HG02623 (cell line): ENCODE results near the gene NLGN1.

ENCODE experiments used
- ATAC-seq: cut with Tn5 transposase; IDR thresholded peaks from one replicate; pipeline ENCODE4 v1.9.1; 2021; ENCODE audit warnings: moderate library complexity; ENCODE audit not compliant: unreplicated experiment

The NLGN1 gene

DNA sequence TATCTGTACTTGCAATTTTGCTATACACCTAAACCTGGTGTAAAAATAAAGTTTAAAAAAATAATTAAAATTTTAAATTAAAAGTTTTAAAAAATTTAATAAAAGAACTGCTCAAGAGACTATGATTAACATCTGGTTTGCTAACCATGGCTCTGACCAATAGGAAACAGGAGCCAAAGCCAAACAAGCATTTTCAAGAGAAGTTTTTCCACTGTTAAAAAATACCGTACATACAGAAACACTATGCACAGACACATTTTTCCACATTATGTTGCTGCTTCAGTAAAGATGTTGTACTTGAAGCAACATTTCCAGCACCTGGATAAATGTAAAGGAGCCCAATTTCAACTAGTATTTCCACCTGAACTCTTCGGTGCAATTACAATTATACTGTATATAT is 917.7 kb downstream of the NLGN1 start:
- ATAC-seq, result no peak

DNA sequence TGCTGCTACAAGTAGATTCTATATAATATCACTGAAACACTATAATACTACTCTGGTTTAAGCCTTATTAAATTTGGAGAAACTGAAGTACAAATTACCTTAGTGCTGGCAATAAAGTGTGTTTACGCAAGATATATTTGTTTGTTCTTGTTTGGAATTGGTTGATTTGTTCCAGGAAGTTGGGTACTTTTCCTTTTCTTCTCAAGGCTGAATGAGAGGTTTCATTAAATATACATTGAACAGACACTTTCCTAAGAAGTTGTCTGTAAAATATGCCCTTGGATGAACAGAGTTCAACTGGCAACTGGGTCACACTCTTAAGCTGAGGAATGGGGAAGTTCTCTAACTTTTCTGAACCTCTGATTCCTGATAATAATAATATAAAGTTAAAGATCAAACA is 919.5 kb downstream of the NLGN1 start:
- ATAC-seq, result no peak

DNA sequence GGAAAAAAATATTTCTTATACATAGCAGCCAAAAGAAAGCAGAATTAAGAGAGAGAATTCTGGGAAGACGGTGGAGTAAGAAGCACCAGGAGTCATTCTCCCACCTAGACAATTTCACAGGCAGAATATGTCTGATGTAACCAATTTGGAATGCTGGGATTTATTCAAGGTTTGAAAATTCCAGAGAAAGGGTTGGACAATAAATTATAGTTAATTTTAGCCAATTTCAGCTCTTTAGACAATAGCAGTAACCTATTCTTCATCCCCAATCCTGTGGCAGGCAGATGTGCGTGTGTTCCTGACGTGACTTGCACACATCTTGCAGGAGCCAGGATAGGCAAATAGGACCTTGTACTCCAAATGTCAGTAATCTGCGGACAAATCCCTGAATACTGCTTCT is 920.6 kb downstream of the NLGN1 start:
- no peak for ATAC-seq

DNA sequence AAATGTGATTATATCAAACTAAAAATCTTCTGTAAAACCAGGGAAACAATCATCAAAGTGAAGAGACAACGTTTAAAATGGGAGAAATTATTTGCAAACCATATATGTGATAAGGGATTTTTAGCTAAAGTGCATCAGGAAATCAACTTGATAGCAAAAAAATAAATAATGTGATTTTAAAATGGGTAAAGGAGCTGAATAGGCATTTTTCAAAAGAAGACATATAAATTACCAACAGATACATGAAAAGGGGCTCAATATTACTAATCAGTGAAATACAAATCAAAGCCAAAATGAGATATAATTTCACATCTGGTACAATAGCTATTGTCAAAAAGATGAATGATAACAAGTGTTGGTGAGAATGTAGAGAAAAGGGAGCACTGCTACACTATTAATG is 924.0 kb downstream of the NLGN1 start:
- ATAC-seq, result no peak

DNA sequence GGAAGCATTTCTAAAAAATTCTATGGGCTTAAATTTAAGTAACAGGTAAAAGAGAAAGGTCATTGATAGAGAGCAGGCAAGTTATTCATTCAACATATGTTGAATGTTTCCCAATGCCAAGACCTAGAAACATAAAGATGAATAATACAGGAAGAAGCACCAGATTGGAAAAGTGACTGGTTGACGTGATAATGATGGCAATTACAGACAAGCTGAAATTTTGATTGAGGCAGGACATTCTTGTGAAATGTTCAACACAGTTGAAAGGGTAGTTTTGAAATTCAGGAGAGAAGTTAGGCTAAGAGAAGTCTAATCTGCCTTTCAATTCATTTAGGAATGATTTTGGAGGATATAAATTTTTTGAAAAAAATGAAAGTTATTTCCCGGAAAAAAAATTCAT is 925.2 kb downstream of the NLGN1 start:
- ATAC-seq, result no peak

DNA sequence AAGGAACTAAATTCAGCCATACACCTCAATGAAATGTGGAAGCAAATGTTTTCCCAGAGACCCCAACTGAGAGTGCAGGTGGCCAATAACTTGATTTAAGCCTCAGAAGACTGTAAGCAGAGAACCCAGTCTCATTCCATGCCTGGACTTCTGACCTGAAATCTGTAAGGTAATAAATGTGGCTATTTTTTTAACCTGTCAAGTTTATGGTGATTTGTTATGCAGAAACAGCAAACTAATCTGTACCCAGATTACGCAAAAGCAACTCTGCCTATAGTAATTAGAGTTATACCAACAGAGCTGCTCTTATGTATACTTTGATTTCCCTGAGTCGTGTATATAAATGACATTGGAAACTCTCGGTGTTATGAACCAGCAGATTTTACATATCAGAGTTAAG is 927.6 kb downstream of the NLGN1 start:
- ATAC-seq, result no peak

DNA sequence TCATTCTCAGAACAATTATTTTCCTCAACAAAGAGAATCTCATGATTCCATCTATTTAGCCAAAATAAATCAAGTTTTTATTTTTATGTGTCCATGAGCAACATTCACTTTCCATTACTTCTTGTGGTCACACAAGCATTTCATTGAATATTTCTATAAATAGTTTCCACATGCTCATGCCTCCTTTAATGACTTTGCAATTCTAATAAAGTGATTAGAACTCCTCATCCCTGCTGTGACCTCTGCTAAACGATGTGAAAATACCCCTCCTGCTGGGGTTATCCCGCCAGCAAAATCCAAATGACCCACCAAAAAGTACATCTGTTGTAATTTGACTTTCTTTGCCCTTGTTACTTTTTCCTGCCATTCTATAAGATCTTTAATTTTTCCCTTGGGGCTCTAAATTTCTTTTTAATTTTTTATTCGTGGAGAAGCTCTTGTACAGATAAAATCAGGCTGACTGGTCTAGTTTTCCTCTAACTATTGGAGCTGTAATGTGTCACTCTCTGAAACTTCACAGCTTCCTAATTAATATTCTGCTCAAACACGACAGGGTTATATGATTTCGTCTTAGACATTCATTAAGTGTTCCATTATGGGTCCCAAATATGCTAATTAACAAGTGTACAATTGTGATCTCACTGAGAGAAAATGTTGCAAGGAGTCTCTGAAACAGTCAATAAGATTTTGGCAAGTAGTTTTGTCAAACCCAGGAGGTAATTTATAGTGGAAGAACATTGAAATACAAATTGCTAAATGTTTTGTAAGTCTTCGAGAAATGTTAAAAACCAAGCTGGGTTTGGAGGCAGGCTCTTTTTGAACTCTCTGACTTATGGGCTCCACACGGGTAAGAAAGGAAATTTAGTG is 928.5 kb downstream of the NLGN1 start:
- no peak for ATAC-seq

DNA sequence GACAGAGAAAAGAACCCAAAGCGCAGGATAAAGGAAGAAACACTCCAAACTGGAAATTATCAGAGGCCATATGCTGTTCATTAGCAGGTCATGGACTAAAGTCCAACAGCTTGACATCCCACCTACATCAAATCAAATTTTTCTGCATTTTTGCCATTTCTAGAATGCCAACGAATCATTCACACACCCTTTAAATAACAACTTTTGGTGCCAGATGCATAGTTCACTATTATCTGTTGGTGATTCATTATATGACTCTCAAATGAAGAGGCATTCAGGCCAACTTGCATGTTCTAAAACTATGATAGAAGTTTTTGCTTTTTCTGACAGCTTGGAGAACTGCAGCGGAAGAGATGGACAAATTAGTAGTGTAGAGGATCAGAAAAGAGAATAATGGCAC is 931.8 kb downstream of the NLGN1 start:
- no peak for ATAC-seq

DNA sequence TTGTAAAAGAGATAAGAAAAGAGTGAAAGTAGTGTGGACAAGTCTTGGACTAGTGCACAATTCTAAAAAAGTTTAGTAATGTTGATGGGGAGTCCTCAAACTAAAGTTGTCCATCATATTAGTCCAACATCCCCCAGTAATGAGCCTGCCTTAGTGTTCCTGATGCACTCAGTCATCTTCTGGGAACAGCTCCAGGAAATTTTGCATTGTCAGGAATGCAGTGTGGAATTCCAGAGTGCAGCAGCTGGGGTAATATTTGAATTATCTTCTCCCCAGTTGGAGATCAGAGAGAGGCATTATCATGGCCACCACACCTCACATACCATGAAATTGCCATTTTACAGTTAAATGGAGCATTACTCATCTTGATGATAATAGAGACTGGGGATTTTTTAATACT is 932.8 kb downstream of the NLGN1 start:
- ATAC-seq, result no peak

DNA sequence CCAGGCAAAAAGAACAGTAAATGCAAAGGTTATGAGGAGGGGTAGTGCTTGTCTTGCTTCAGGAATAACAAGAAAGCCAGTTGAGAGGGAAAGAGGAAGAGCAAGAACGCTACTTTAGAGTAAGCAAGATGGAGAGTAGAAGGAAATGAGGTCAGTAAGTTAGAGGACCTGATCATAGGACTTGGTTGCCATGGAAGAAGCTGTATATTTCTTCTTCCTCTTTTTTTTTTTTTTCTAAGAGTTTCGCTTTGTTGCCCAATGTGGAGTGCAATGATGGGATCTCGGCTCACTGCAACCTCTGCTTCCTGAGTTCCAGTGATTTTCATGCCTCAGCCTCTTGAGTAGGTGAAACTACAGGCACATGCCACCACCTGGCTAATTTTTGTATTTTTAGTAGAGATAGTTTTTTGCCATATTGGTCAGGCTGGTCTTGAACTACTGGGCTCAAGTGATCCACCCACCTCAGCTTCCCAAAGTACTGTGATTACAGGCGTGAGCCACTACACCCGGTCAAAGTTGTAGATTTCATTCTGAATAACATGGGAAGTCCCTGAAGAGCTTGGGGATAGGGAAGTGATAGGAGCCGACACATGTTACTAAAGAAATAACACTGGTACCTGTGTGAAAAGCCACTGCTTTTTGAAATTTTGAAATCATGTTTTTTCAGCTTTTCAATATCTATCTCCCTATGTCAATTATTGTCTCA is 933.7 kb downstream of the NLGN1 start:
- ATAC-seq, result no peak

DNA sequence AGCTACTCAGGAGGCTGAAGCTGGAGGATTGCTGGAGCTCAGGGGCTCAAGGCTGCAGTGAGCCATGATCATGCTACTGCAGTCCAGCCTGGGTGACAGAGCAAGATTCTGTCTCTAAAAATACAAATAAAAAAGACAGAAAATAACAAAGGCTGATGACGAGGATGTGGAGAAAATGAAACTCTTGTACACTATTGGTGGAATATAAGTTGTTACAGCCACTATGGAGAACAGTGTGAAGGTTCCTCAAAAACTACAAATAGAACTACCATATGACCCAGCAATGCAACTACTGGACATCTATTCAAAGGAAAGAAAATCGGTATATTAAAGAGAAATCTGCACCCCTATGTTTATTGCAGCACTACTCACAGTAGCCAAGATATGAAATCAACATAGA is 934.8 kb downstream of the NLGN1 start:
- ATAC-seq, result no peak

DNA sequence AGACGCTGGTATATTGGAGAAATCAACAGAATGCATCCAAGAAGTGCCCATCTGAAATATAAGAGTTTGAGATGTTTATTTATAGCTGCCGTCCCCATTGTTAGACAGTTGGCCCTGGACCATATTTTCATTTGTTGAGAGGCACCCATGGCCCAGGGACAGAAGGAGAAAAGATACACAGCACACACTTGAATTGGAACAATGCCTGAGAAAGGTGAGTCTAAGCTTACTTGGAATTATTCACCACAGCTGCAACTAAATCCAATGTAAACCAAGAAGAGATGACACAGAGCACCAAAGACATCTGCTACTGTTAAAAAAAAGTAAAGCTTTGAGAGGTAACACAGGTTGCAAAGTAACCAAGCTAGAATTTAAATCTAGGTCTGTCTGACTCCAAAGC is 936.1 kb downstream of the NLGN1 start:
- no peak for ATAC-seq

DNA sequence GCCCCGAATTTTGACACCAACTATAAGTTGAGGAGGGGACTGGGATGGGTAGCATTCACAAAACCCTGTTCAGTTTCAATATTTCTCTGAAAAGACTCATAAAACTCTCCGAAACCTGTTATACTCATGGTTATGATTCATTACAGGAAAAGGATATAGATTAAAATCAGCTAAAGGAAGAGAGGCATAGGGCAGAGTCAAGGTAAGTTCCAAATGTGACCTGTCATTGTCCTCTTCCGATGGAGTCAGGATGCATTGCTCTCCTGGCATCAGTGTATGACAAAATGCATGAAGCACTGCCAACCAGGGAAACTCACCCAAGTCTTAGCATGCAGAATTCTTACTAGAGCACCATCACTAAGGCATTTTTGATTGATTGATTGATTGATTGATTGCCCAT is 936.6 kb downstream of the NLGN1 start:
- ATAC-seq, result no peak

DNA sequence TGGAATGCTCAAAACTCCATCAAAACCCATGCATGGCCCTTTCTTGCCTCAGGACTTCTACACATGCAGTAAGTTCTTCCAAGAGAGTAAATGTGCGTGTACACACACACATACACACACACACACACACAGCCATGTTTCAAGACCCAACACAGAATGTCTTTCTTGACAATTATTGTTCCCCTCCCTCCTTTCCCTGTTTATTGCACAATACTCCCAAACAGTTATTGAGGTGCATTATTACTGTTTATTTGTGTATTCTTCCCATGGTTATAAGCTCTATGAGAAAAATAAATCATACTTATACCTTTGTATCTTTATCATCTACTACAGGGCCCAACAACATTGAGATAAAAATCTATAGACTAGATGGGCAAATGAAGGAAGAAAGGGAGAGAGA is 937.8 kb downstream of the NLGN1 start:
- no peak for ATAC-seq

DNA sequence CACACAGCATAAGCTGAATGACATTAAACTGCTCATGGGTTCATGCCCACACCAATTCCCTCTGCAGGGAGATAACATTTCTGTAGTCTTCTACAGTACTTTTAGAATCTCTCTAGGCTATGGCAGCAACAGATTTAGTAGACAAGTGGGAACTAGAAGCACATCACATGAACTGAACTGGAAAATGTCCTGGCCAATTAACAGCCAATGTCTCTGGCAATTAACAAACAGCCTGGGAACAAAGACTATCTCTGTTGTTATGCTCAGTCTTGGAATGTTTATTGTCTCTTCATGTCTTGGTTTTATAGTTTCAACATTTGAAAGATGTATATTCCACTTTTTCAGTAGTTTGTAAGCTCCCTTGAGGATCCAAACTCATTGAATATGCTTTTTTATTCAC is 938.4 kb downstream of the NLGN1 start:
- ATAC-seq, result no peak
